SU-DHL-6 (cell line): Measurements from ENCODE around the gene NDUFB10.

Experiments
- H2AFZ ChIP-seq: fragments of 200-600 bp; sonication (generic); 2 replicates; pipeline ENCODE4 v1.6.1; 2014; ENCODE audit warnings: low read depth, mild to moderate bottlenecking, moderate library complexity, mixed read lengths, antibody characterized with exemption, low read length; ENCODE audit not compliant: severe bottlenecking
- H3F3A ChIP-seq: fragments of 200-600 bp; shearing (Covaris generic); 2 replicates; pipeline ENCODE4 v1.6.0; 2016; ENCODE audit warnings: antibody characterized with exemption, mild to moderate bottlenecking; ENCODE audit not compliant: insufficient read depth
- H3K27ac ChIP-seq: fragments of 200-600 bp; sonication (generic); 2 replicates; pipeline ENCODE4 v1.5.1; 2016; ENCODE audit warnings: low read depth, mild to moderate bottlenecking, low read length, moderate library complexity, mixed read lengths
- H3K27me3 ChIP-seq: fragments of 200-600 bp; sonication (generic), shearing (Covaris generic); 2 replicates; pipeline ENCODE4 v1.6.0; 2014; ENCODE audit warnings: mild to moderate bottlenecking, low read length
- H3K36me3 ChIP-seq: fragments of 200-600 bp; sonication (generic); 2 replicates; pipeline ENCODE4 v1.6.1; 2014; ENCODE audit warnings: mild to moderate bottlenecking, low read length, mixed read lengths
- H3K4me2 ChIP-seq: fragments of 300-600, 200-600 bp; shearing (Covaris generic), sonication (generic); 2 replicates; pipeline ENCODE4 v1.6.0; 2014; ENCODE audit warnings: low read length, low read depth, mild to moderate bottlenecking; ENCODE audit not compliant: poor library complexity, severe bottlenecking
- H3K4me3 ChIP-seq: fragments of 200-600 bp; sonication (generic); 2 replicates; pipeline ENCODE4 v1.5.1; 2014; ENCODE audit warnings: antibody characterized with exemption, low read length, mild to moderate bottlenecking, mixed read lengths; ENCODE audit not compliant: insufficient read depth, poor library complexity, severe bottlenecking
- H3K79me2 ChIP-seq: fragments of 200-600 bp; sonication (generic); 2 replicates; pipeline ENCODE4 v1.6.1; 2014; ENCODE audit warnings: mild to moderate bottlenecking, low read length, moderate library complexity; ENCODE audit not compliant: insufficient read depth
- H3K9ac ChIP-seq: fragments of 200-600 bp; sonication (generic); 2 replicates; pipeline ENCODE4 v1.7.0; 2014; ENCODE audit warnings: mild to moderate bottlenecking, low read length
- H3K9me2 ChIP-seq: fragments of 200-600 bp; sonication (generic); replicated peaks from 2 replicates; pipeline ENCODE4 v1.6.1; 2014; ENCODE audit warnings: low read length; ENCODE audit not compliant: insufficient read depth
- H3K9me3 ChIP-seq: fragments of 200-600 bp; sonication (generic); 2 replicates; pipeline ENCODE4 v1.6.1; 2014; ENCODE audit warnings: low read length, mixed read lengths; ENCODE audit not compliant: insufficient read depth
- H4K20me1 ChIP-seq: fragments of 200-600 bp; sonication (generic); 2 replicates; pipeline ENCODE4 v1.6.1; 2014; ENCODE audit warnings: low read depth, mild to moderate bottlenecking, antibody characterized with exemption, low read length, moderate library complexity, mixed read lengths
- EZH2phosphoT487 ChIP-seq: fragments of 200-600 bp; sonication (generic), shearing (Covaris generic); conservative IDR thresholded peaks from 2 replicates; pipeline ENCODE4 v1.6.1; 2018; ENCODE audit warnings: mild to moderate bottlenecking, antibody characterized with exemption, low read length, moderate library complexity, mixed read lengths
- TF ChIP-seq, protein P1 (sequence below): fragments of 200-600 bp; sonication (generic); IDR thresholded peaks from one replicate; pipeline ENCODE4 v1.5.1; 2017; ENCODE audit warnings: antibody characterized with exemption, mild to moderate bottlenecking, low read length, moderate library complexity; ENCODE audit not compliant: insufficient read depth, poor library complexity, severe bottlenecking

NDUFB10 gene

GRCh38 chr16:1929105-1929504 lies 30.2 kb upstream of the NDUFB10 start:
- peak overlapping the region; percentile 51 for H3K9ac ChIP-seq
- no peak overlapping the region for H3K27ac ChIP-seq
- H3K9me2 ChIP-seq, result no peaks in the 10 kb centered on the region
- peak overlapping the region; percentile 46 for H3K4me3 ChIP-seq
- no peaks in the 10 kb centered on the region for H3K79me2 ChIP-seq
- no peaks in the 10 kb centered on the region for H3K36me3 ChIP-seq
- peak overlapping the region; percentile 70 for H3K4me2 ChIP-seq
- no peaks in the 10 kb centered on the region for H3K9me3 ChIP-seq
- TF ChIP-seq, protein P1, sequence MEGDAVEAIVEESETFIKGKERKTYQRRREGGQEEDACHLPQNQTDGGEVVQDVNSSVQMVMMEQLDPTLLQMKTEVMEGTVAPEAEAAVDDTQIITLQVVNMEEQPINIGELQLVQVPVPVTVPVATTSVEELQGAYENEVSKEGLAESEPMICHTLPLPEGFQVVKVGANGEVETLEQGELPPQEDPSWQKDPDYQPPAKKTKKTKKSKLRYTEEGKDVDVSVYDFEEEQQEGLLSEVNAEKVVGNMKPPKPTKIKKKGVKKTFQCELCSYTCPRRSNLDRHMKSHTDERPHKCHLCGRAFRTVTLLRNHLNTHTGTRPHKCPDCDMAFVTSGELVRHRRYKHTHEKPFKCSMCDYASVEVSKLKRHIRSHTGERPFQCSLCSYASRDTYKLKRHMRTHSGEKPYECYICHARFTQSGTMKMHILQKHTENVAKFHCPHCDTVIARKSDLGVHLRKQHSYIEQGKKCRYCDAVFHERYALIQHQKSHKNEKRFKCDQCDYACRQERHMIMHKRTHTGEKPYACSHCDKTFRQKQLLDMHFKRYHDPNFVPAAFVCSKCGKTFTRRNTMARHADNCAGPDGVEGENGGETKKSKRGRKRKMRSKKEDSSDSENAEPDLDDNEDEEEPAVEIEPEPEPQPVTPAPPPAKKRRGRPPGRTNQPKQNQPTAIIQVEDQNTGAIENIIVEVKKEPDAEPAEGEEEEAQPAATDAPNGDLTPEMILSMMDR, result no peak
- TF ChIP-seq EZH2phosphoT487, result no peak
- H4K20me1 ChIP-seq, result no peaks in the 10 kb centered on the region
- no peaks in the 10 kb centered on the region for H3F3A ChIP-seq
- peak overlapping the region; percentile 91 for H2AFZ ChIP-seq
- H3K27me3 ChIP-seq, result no peaks in the 10 kb centered on the region

GRCh38 chr16:1929578-1930337 lies 29.6 kb upstream of the NDUFB10 start:
- no peak overlapping the region for H3K27ac ChIP-seq
- peak overlapping the region; percentile 70 for H3K4me2 ChIP-seq
- H3K9me2 ChIP-seq, result no peaks in the 10 kb centered on the region
- H4K20me1 ChIP-seq, result no peaks in the 10 kb centered on the region
- H3K36me3 ChIP-seq, result no peaks in the 10 kb centered on the region
- no peaks in the 10 kb centered on the region for H3F3A ChIP-seq
- H3K27me3 ChIP-seq, result no peaks in the 10 kb centered on the region
- no peaks in the 10 kb centered on the region for H3K9me3 ChIP-seq
- H3K9ac ChIP-seq, result peak overlapping the region; percentile 51
- peak overlapping the region; percentile 46 for H3K4me3 ChIP-seq
- peak overlapping the region; percentile 91 for H2AFZ ChIP-seq
- TF ChIP-seq, protein P1, result peak; percentile 66
- no peak for TF ChIP-seq EZH2phosphoT487
- no peaks in the 10 kb centered on the region for H3K79me2 ChIP-seq

DNA sequence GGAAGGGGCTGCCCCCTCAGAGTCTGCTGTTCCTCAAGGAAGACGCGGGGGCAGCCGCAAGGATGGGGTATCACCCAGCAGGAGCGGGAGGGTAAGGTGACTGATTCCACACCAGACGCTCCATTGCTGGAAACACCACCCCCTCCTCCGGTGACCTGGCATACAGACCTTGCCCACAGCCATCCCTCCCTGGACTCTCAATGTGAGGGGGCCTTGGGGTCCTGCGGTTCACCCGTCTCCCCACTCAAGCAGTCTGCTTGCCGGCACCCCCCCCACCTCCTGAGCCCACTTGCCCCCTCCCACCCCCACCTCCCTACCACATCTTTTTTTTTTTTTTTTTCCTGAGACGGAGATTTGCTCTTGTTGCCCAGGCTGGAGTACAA lies 29.0 kb upstream of the NDUFB10 start:
- Histone ChIP-seq H3K36me3 (no peaks in the 10 kb centered on the region), H3K9ac (no peak overlapping the region), H3K79me2 (no peaks in the 10 kb centered on the region), H3K27ac (no peak overlapping the region), H2AFZ (peak overlapping the region; percentile 43), H4K20me1 (no peaks in the 10 kb centered on the region), H3K9me2 (no peaks in the 10 kb centered on the region), H3F3A (no peaks in the 10 kb centered on the region), H3K27me3 (no peaks in the 10 kb centered on the region), H3K4me3 (no peak overlapping the region), H3K4me2 (no peak overlapping the region), H3K9me3 (no peaks in the 10 kb centered on the region)
- no peak for TF ChIP-seq EZH2phosphoT487
- TF ChIP-seq, protein P1, result no peak
